PC-9 (cell line): ENCODE data around the gene FAM162A. TPM values are rescaled to one million over a fixed set of nuclear protein-coding genes. Genes with fewer than 3 reads are reported as not detected.

ENCODE experiments used
- BruUV-seq: library from RNA; stranded (reverse); fragments of 400-500 nt; replicated peaks from 2 replicates; lab custom pipeline; 2021; lab: Mats Ljungman, UMichigan
- CTCF ChIA-PET: fragments of 300-600 bp; sonication (Branson Sonifier 250); formaldehyde crosslinking; loops from one replicate; lab custom pipeline; 2022; ENCODE audit warnings: antibody characterized with exemption; lab: Charles Lee
- POLR2A ChIA-PET: fragments of 300-600 bp; sonication (Branson Sonifier 250); formaldehyde crosslinking; loops from one replicate; lab custom pipeline; 2022; ENCODE audit warnings: antibody characterized with exemption; ENCODE audit not compliant: unreplicated experiment; lab: Charles Lee
- DNase-seq, 2 experiments: peaks; one replicate each; pipeline versions ENCODE4 v3.0.0 to v3.0.0-alpha.2; 2015 to 2022; ENCODE audit warnings: mixed read lengths in 1 of 2
- H2AFZ ChIP-seq: fragments of 200-600 bp; sonication (generic); 2 replicates; pipeline ENCODE4 v1.8.1; 2017; ENCODE audit warnings: antibody characterized with exemption
- H3F3A ChIP-seq: fragments of 200-600 bp; sonication (generic); 2 replicates; pipeline ENCODE4 v1.8.1; 2017; ENCODE audit warnings: antibody characterized with exemption, mild to moderate bottlenecking, low read depth; ENCODE audit not compliant: insufficient read depth
- H3K27ac ChIP-seq: fragments of 200-600 bp; sonication (generic); 2 replicates; pipeline ENCODE4 v1.6.1; 2016; ENCODE audit warnings: mixed run types
- H3K27me3 ChIP-seq: fragments of 200-600 bp; sonication (generic); 2 replicates; pipeline ENCODE4 v1.6.1; 2016; ENCODE audit warnings: low read depth, mixed run types; ENCODE audit not compliant: insufficient read depth
- H3K36me3 ChIP-seq: fragments of 200-600 bp; sonication (generic); 2 replicates; pipeline ENCODE4 v1.6.1; 2016; ENCODE audit warnings: low read depth, mixed run types
- H3K4me1 ChIP-seq: fragments of 200-600 bp; sonication (generic); replicated peaks from 2 replicates; pipeline ENCODE4 v1.6.1; 2016; ENCODE audit warnings: mixed run types; ENCODE audit not compliant: insufficient read depth
- H3K4me2 ChIP-seq: fragments of 200-600 bp; sonication (generic); 2 replicates; pipeline ENCODE4 v1.6.1; 2017; ENCODE audit warnings: mixed run types
- H3K4me3 ChIP-seq: fragments of 200-600 bp; sonication (generic); 2 replicates; pipeline ENCODE4 v1.6.1; 2016; ENCODE audit warnings: mixed run types
- H3K79me2 ChIP-seq: fragments of 200-600 bp; sonication (generic); 2 replicates; pipeline ENCODE4 v1.6.1; 2017; ENCODE audit warnings: low read depth, mixed run types
- H3K9me2 ChIP-seq: fragments of 200-600 bp; sonication (generic); 2 replicates; pipeline ENCODE4 v1.8.1; 2017; ENCODE audit warnings: mild to moderate bottlenecking; ENCODE audit not compliant: insufficient read depth
- H3K9me3 ChIP-seq: fragments of 200-600 bp; sonication (generic); 2 replicates; pipeline ENCODE4 v1.8.1; 2016; ENCODE audit warnings: low read depth; ENCODE audit not compliant: insufficient read depth
- H4K20me1 ChIP-seq: fragments of 200-600 bp; sonication (generic); 2 replicates; pipeline ENCODE4 v1.8.1; 2017; ENCODE audit not compliant: insufficient read depth
- EZH2 ChIP-seq: fragments of 200-600 bp; sonication (generic); IDR thresholded peaks from 2 replicates; pipeline ENCODE4 v1.8.0; 2017; ENCODE audit warnings: antibody characterized with exemption, low read depth
- intact Hi-C: fragments of 100-400 bp; cut with micrococcal nuclease; formaldehyde crosslinking; loops from one replicate; pipeline ENCODE4 v1.10.0; 2022; ENCODE audit not compliant: unreplicated experiment
- total RNA-seq: library from RNA; stranded (reverse); gene quantifications from 2 replicates; pipeline ENCODE4 v1.2.3, GENCODE V29; 2021
- TF ChIP-seq, protein P1 (sequence below): fragments of 200-600 bp; sonication (generic); conservative IDR thresholded peaks from 2 replicates; pipeline ENCODE4 v1.6.1; 2017; ENCODE audit warnings: mixed run types, antibody characterized with exemption, mild to moderate bottlenecking, moderate library complexity

The FAM162A gene
- total RNA-seq, 1 experiment from 2014 or later: 36.8 TPM

DNA sequence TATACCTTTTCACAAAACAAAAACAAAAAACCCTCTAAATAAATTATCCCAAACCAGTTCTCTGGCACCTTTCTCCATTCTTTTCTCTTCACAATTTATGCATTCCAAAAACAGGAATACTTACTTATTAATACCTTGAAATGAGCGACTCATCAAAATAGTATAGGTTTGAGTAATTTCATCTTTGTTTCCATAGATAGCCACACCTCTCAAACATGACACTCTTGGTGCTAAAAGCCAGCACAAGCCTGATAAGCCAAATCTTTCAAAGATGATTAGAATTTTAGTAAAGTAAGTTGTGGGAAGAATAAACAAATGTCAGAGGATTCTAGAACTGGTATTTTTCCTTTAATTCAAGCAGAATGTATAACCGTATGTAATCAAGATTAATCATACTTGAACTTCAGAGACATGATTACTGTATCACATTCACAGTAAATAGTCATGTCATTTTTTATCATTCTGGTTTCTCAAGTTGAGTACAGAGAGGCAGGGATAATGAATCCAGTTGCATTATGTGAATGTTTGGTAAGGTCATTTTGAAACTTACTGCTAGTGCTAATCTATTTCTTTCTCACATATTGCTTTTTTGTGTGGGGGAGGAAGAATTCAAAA, 44.0 kb downstream of the FAM162A start:
- Histone ChIP-seq H3K36me3 (peaks cover 43% of the 10 kb centered on the region), H4K20me1 (no peaks in the 10 kb centered on the region), H3K27me3 (no peaks in the 10 kb centered on the region), H3K4me2 (no peak overlapping the region), H3K4me1 (0 out of 2 replicates have a peak, but pooled peaks cover 12% of the 10 kb centered on the region), H3F3A (peaks cover 46% of the 10 kb centered on the region), H3K9me3 (no peaks in the 10 kb centered on the region), H3K79me2 (no peaks in the 10 kb centered on the region), H3K27ac (peak overlapping the region; percentile 42), H3K4me3 (no peak overlapping the region), H3K9me2 (no peaks in the 10 kb centered on the region), H2AFZ (no peak overlapping the region)
- ChIA-PET CTCF (no interaction called here), POLR2A (no interaction called here)
- peak in 1 of 2 experiments; percentile 55 for DNase-seq
- no TSS peak for BruUV-seq
- intact Hi-C loops: no loop called here
- TF ChIP-seq, protein P1, sequence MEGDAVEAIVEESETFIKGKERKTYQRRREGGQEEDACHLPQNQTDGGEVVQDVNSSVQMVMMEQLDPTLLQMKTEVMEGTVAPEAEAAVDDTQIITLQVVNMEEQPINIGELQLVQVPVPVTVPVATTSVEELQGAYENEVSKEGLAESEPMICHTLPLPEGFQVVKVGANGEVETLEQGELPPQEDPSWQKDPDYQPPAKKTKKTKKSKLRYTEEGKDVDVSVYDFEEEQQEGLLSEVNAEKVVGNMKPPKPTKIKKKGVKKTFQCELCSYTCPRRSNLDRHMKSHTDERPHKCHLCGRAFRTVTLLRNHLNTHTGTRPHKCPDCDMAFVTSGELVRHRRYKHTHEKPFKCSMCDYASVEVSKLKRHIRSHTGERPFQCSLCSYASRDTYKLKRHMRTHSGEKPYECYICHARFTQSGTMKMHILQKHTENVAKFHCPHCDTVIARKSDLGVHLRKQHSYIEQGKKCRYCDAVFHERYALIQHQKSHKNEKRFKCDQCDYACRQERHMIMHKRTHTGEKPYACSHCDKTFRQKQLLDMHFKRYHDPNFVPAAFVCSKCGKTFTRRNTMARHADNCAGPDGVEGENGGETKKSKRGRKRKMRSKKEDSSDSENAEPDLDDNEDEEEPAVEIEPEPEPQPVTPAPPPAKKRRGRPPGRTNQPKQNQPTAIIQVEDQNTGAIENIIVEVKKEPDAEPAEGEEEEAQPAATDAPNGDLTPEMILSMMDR: no peak
- TF ChIP-seq EZH2: no peak

DNA sequence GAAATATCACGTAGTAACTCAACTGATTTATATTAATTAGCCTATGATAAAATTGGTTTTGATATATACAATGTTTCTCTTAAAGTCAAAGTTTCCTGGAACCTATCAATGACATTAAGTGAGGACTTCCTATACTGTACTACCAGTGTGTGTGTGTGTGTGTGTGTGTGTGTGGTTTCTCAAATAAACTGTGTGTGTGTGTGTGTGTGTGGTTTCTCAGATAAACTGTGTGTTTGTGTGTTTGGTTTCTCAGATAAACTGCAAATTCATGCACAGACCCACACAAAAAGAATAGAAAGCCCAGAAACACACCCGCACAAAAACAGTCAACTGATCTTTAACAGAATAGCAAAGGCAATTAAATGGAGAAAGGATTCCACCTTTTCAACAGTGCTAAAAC, 46.4 kb downstream of the FAM162A start:
- H3K9me3 ChIP-seq: no peaks in the 10 kb centered on the region
- no peak for DNase-seq
- H4K20me1 ChIP-seq: no peaks in the 10 kb centered on the region
- TF ChIP-seq, protein P1: no peak
- TF ChIP-seq EZH2: no peak
- H3K4me1 ChIP-seq: 0 out of 2 replicates have a peak, but pooled peaks cover 12% of the 10 kb centered on the region
- no peaks in the 10 kb centered on the region for H3K9me2 ChIP-seq
- H3K79me2 ChIP-seq: no peaks in the 10 kb centered on the region
- H3F3A ChIP-seq: peaks cover 44% of the 10 kb centered on the region
- no peak overlapping the region for H2AFZ ChIP-seq
- H3K4me3 ChIP-seq: no peak overlapping the region
- no peaks in the 10 kb centered on the region for H3K27me3 ChIP-seq
- ChIA-PET CTCF (no interaction called here), POLR2A (no interaction called here)
- intact Hi-C loops: no loop called here
- H3K4me2 ChIP-seq: no peak overlapping the region
- no peak overlapping the region for H3K27ac ChIP-seq
- no TSS peak for BruUV-seq
- peaks cover 41% of the 10 kb centered on the region for H3K36me3 ChIP-seq

DNA sequence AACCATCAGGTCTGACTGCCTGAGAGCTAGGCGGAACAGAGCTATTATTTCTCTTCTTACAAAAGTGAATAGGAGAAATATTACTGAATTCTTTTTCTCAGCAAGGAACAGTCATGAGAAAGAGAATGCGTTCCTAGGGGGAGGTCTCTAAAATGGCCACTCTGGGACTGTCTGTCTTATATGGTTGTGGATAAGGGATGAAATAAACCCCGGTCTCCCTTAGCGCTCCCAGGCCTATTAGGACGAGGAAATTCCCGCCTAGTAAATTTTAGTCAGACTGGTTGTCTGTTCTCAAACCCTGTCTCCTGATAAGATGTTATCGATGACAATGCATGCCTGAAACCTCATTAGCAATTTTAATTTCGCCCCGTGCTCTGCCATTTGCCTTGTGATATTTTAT, 52.0 kb downstream of the FAM162A start:
- BruUV-seq: no TSS peak
- Histone ChIP-seq H2AFZ (no peak overlapping the region), H3F3A (peaks cover 14% of the 10 kb centered on the region), H3K36me3 (peaks cover 53% of the 10 kb centered on the region), H3K4me3 (no peak overlapping the region), H3K9me3 (no peaks in the 10 kb centered on the region), H3K4me2 (no peak overlapping the region), H3K9me2 (no peaks in the 10 kb centered on the region), H4K20me1 (peaks cover 5% of the 10 kb centered on the region; the same call in 1 of the 2 replicates), H3K27ac (no peak overlapping the region), H3K27me3 (no peaks in the 10 kb centered on the region), H3K79me2 (no peaks in the 10 kb centered on the region), H3K4me1 (no peaks in the 10 kb centered on the region)
- DNase-seq: no peak
- ChIA-PET CTCF (no interaction called here), POLR2A (no interaction called here)
- intact Hi-C loops: no loop called here
- no peak for TF ChIP-seq EZH2
- TF ChIP-seq, protein P1: no peak
